HepG2 (cell line): ENCODE results near the gene FUBP3. TPM values are rescaled to one million over a fixed set of nuclear protein-coding genes. Genes with fewer than 3 reads are reported as not detected.
A peak's percentile ranks its signal among the peaks of the same experiment; 100 is the strongest.

Experiments
- ATAC-seq: fragments of 200-7000 bp; cut with Tn5 transposase; 3 replicates; pipeline ENCODE4 v1.9.1; 2020; ENCODE audit warnings: mild to moderate bottlenecking, moderate library complexity
- BruUV-seq: library from RNA; stranded (reverse); fragments of 400-500 nt; replicated peaks from 2 replicates; lab custom pipeline; 2021; lab: Mats Ljungman, UMichigan
- CTCF ChIA-PET: fragments of 300-600 bp; formaldehyde crosslinking; extraction: SDS; loops from one replicate; lab custom pipeline; 2021; ENCODE audit warnings: low total read pairs, inconsistent platforms, low intra/inter-chr PET ratio; lab: Yijun Ruan, JAX
- POLR2A ChIA-PET: fragments of 350-600 bp; sonication (Branson Sonifier 250); formaldehyde crosslinking; loops from one replicate; lab custom pipeline; 2020; ENCODE audit warnings: antibody characterized with exemption, inconsistent platforms; lab: Yijun Ruan, JAX
- DNase-seq: peaks from one replicate; pipeline ENCODE4 v3.0.0-alpha.2; 2015; ENCODE audit warnings: low spot score
- FAIRE-seq: peaks from 3 replicates; lab custom pipeline; 2011; peaks lifted over from hg19 to GRCh38; lab: Jason Lieb, UNC
- H2AFZ ChIP-seq: one replicate; pipeline ENCODE4 v1.6.1; 2011; ENCODE audit warnings: low read length, inconsistent platforms
- H3K27ac ChIP-seq: fragments of 300-600 bp; 3 replicates; pipeline ENCODE4 v1.8.0; 2011; ENCODE audit warnings: mixed run types, mild to moderate bottlenecking, mixed read lengths, low read length, inconsistent platforms; ENCODE audit not compliant: insufficient read depth; ENCODE audit errors: extremely low read length
- H3K27me3 ChIP-seq, 2 experiments: fragments of 200-600 bp in 1 of 2; 2 replicates in 1 of 2; 3 replicates in 1 of 2; pipeline versions ENCODE4 v1.6.0 to v1.8.0; 2011; ENCODE audit warnings: low read length in 2 of 2, mild to moderate bottlenecking in 2 of 2, moderate library complexity in 2 of 2, inconsistent platforms in 1 of 2; ENCODE audit not compliant: insufficient read depth in 2 of 2, control insufficient read depth in 1 of 2
- H3K36me3 ChIP-seq, 2 experiments: fragments of 200-600 bp in 1 of 2; replicated peaks in 1 of 2; 2 replicates in 1 of 2; 3 replicates in 1 of 2; pipeline versions ENCODE4 v1.5.1 to v1.8.0; 2011; ENCODE audit warnings: low read length in 2 of 2, inconsistent platforms in 1 of 2; ENCODE audit not compliant: insufficient read depth in 2 of 2, control insufficient read depth in 1 of 2
- H3K4me1 ChIP-seq: 2 replicates; pipeline ENCODE4 v1.5.1; 2012; ENCODE audit warnings: low read length, inconsistent platforms; ENCODE audit not compliant: insufficient read depth
- H3K4me2 ChIP-seq: 2 replicates; pipeline ENCODE4 v1.6.0; 2011; ENCODE audit warnings: low read depth, low read length, inconsistent platforms
- H3K4me3 ChIP-seq, 3 experiments: fragments of 200-600 bp in 1 of 3; sonication (generic), shearing (Covaris generic) in 1 of 3; replicated peaks in 1 of 3; 2 replicates each; pipeline ENCODE4 v1.5.1; 2011 to 2016; ENCODE audit warnings: low read length in 3 of 3, inconsistent platforms in 2 of 3, low read depth in 2 of 3, mild to moderate bottlenecking in 2 of 3, control low read depth in 1 of 3, mixed read lengths in 1 of 3; ENCODE audit not compliant: insufficient read depth in 1 of 3
- H3K79me2 ChIP-seq: one replicate; pipeline ENCODE4 v1.6.1; 2011; ENCODE audit warnings: low read length, inconsistent platforms; ENCODE audit not compliant: insufficient read depth
- H3K9ac ChIP-seq: 2 replicates; pipeline ENCODE4 v1.6.0; 2011; ENCODE audit warnings: mild to moderate bottlenecking, low read depth, low read length, inconsistent platforms; ENCODE audit not compliant: insufficient read depth
- H3K9me3 ChIP-seq: 2 replicates; pipeline ENCODE4 v1.5.1; 2012; ENCODE audit warnings: mild to moderate bottlenecking, low read length
- H4K20me1 ChIP-seq: 2 replicates; pipeline ENCODE4 v1.6.0; 2011; ENCODE audit warnings: inconsistent platforms, mild to moderate bottlenecking, low read length, moderate library complexity; ENCODE audit not compliant: insufficient read depth
- AHDC1 ChIP-seq: sonication (generic); formaldehyde crosslinking; IDR thresholded peaks from 2 replicates; pipeline ENCODE4 v1.5.1; 2020; ENCODE audit warnings: mild to moderate bottlenecking, missing genetic modification reagents, borderline replicate concordance
- EZH2 ChIP-seq: conservative IDR thresholded peaks from 2 replicates; pipeline ENCODE4 v1.6.1; 2012; ENCODE audit warnings: mild to moderate bottlenecking, low read depth, low read length, moderate library complexity
- KAT7 ChIP-seq: IDR thresholded peaks from 2 replicates; pipeline ENCODE4 v1.6.1; 2018; ENCODE audit warnings: borderline replicate concordance, missing compliant biosample characterization
- KLF9 ChIP-seq: IDR thresholded peaks from 2 replicates; pipeline ENCODE4 v1.6.1; 2016; ENCODE audit warnings: low read depth
- MLXIP ChIP-seq: sonication (generic); formaldehyde crosslinking; IDR thresholded peaks from 2 replicates; pipeline ENCODE4 v1.9.0; 2021; ENCODE audit warnings: missing genetic modification reagents, borderline replicate concordance
- MTF2 ChIP-seq: sonication (generic); formaldehyde crosslinking; IDR thresholded peaks from 2 replicates; pipeline ENCODE4 v1.5.0; 2020; ENCODE audit warnings: missing genetic modification reagents, borderline replicate concordance
- MXD4 ChIP-seq: IDR thresholded peaks from 2 replicates; pipeline ENCODE4 v1.6.1; 2016; ENCODE audit warnings: mild to moderate bottlenecking, missing biosample characterization, missing genetic modification reagents
- NFYB ChIP-seq: sonication (generic); formaldehyde crosslinking; IDR thresholded peaks from 2 replicates; pipeline ENCODE4 v1.4.0; 2020; ENCODE audit warnings: missing genetic modification reagents
- PHF20 ChIP-seq: sonication (generic); formaldehyde crosslinking; IDR thresholded peaks from 2 replicates; pipeline ENCODE4 v1.5.0; 2020; ENCODE audit warnings: mild to moderate bottlenecking, missing genetic modification reagents
- RFXAP ChIP-seq: sonication (generic); formaldehyde crosslinking; IDR thresholded peaks from 2 replicates; pipeline ENCODE4 v1.4.0; 2020; ENCODE audit warnings: missing genetic modification reagents, borderline replicate concordance
- TCF7L2 ChIP-seq: IDR thresholded peaks from 2 replicates; pipeline ENCODE4 v1.6.1; 2011; ENCODE audit warnings: mild to moderate bottlenecking, low read depth, low read length, moderate library complexity
- ZBTB25 ChIP-seq: IDR thresholded peaks from 2 replicates; pipeline ENCODE4 v1.6.1; 2018; ENCODE audit warnings: missing genetic modification reagents
- ZNF136 ChIP-seq: sonication (generic); formaldehyde crosslinking; IDR thresholded peaks from 2 replicates; pipeline ENCODE4 v1.8.1; 2022; ENCODE audit warnings: low read depth, mild to moderate bottlenecking, moderate library complexity, missing genetic modification reagents
- ZNF263 ChIP-seq: sonication (generic); formaldehyde crosslinking; IDR thresholded peaks from 2 replicates; pipeline ENCODE4 v1.4.0; 2020; ENCODE audit warnings: missing genetic modification reagents
- ZNF83 ChIP-seq: sonication (generic); formaldehyde crosslinking; IDR thresholded peaks from 2 replicates; pipeline ENCODE4 v1.4.0; 2020; ENCODE audit warnings: missing genetic modification reagents, mild to moderate bottlenecking, borderline replicate concordance
- WGBS: methylation state at CpG from one replicate; pipeline ENCODE4 v1.1.6; 2017; ENCODE audit warnings: low lambda C conversion rate; 5-methylcytosine and 5-hydroxymethylcytosine counted together
- in situ Hi-C: cut with HindIII; loops from 2 replicates; pipeline ENCODE4 v1.10.0; 2017; ENCODE audit warnings: low pct_unique_long_range_greater_than_20kb; ENCODE audit not compliant: extremely low pct_ligation_motif_present
- intact Hi-C: fragments of 100-400 bp; cut with micrococcal nuclease; formaldehyde crosslinking; loops from one replicate; pipeline ENCODE4 v1.10.0; 2022; ENCODE audit not compliant: unreplicated experiment
- polyA plus RNA-seq, 8 experiments: library from polyadenylated mRNA; depleted of rRNA in 3 of 8; stranded (reverse) in 7 of 8; unstranded in 1 of 8; fragments of >200 nt; fragmentation: Illumina TruSeq in 4 of 8; extraction: Trizol in 4 of 8; gene quantifications; 2 replicates each; pipeline versions ENCODE4 v1.2.1 to v1.2.3, GENCODE V29; 2011 to 2016; ENCODE audit warnings: low read depth in 4 of 8, missing spikeins in 1 of 8, mixed read lengths in 1 of 8; ENCODE audit not compliant: insufficient read depth in 1 of 8
- total RNA-seq, 5 experiments: library from RNA; depleted of rRNA; stranded (reverse); fragments of >200 nt; fragmentation: Illumina TruSeq; extraction: Trizol; gene quantifications; 2 replicates each; pipeline ENCODE4 v1.2.3, GENCODE V29; 2016; ENCODE audit warnings: low read depth in 1 of 5

The FUBP3 gene
- total and polyA plus RNA-seq, 2 of the 13 experiments (the other 11 are each of a cell fraction or from before 2014, with no cell fraction given), result 28.7 to 40.0 TPM

- H3K27ac ChIP-seq, result no peak within 1 kb of the TSS
- DNase-seq (no peak), FAIRE-seq (no peak), ATAC-seq (no peak)
- no peaks in the 10 kb centered on the region for H3K9me3 ChIP-seq
- no peak within 1 kb of the TSS for H3K9ac ChIP-seq
- H3K4me3 ChIP-seq, result peak within 1 kb of the TSS in 1 of 3 experiments; percentile 40; a peak in 1 of 6 replicates
- peaks cover 4% of the 10 kb centered on the region; the same call in 1 of the 2 replicates for H4K20me1 ChIP-seq
- in situ Hi-C loops (no loop called here), intact Hi-C loops (no loop called here)
- no peak within 1 kb of the TSS for H2AFZ ChIP-seq
- WGBS, result 26% methylated on average over 37 of the region's 76 CpGs
- no TSS peak for BruUV-seq
- no peaks in the 10 kb centered on the region for H3K79me2 ChIP-seq
- no peaks in the 10 kb centered on the region for H3K36me3 ChIP-seq
- POLR2A ChIA-PET, result no interaction called here
- CTCF ChIA-PET, result no interaction called here
- H3K4me2 ChIP-seq, result peak within 1 kb of the TSS; percentile 36
- peaks cover 27 to 89% of the 10 kb centered on the region in 2 experiments for H3K27me3 ChIP-seq
- H3K4me1 ChIP-seq, result peaks cover 26% of the 10 kb centered on the region
- TF ChIP-seq ZBTB25, result no peak
- TF ChIP-seq AHDC1 (CRISPR knock-in tag), result no peak
- no peak for TF ChIP-seq RFXAP (CRISPR knock-in tag)
- TF ChIP-seq ZNF136 (CRISPR knock-in tag), result no peak
- TF ChIP-seq PHF20, result no peak
- TF ChIP-seq ZNF263 (CRISPR knock-in tag), result peak; percentile 53
- TF ChIP-seq ZNF83, result no peak
- no peak for TF ChIP-seq MXD4 (CRISPR knock-in tag)
- no peak for TF ChIP-seq KLF9
- no peak for TF ChIP-seq MLXIP
- 0 out of 2 replicates have a peak, but pooled peaks have one; percentile 3 for TF ChIP-seq EZH2
- peak; percentile 26; the same call in 1 of the 2 replicates for TF ChIP-seq MTF2 (CRISPR knock-in tag)
- TF ChIP-seq NFYB (CRISPR knock-in tag), result no peak
- no peak for TF ChIP-seq KAT7
- TF ChIP-seq TCF7L2, result no peak
Observed at GRCh38 chr9:130664251-130665028, 85.1 kb downstream of the FUBP3 start, which contains the start of gene PRDM12. Gene PRDM12 (plus strand): TSS chr9:130664594. CDS start chr9:130664654, 60 bp downstream.
